NCI-H1930 (cell line): Measurements from ENCODE around the gene GMNC.
A peak's percentile ranks its signal among the peaks of the same experiment; 100 is the strongest.
"Not testable (repeated sequence)": the region's sequence is repeated elsewhere in the genome, so short reads cannot be mapped to it uniquely, and the experiment has no call there.

ENCODE experiments used
- DNase-seq, 2 experiments: peaks; one replicate each; lab custom pipeline; 2025; lab: John Stamatoyannopoulos, UW

The GMNC gene, protein sequence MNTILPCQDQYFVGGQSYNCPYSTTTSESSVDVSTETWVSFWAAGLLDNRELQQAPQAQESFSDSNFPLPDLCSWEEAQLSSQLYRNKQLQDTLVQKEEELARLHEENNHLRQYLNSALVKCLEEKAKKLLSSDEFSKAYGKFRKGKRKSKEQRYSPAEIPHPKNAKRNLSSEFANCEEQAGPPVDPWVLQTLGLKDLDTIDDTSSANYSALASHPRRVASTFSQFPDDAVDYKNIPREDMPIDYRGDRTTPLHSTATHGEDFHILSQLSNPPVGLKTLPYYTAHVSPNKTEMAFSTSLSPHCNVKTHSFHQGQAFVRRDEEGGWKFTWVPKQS

DNA sequence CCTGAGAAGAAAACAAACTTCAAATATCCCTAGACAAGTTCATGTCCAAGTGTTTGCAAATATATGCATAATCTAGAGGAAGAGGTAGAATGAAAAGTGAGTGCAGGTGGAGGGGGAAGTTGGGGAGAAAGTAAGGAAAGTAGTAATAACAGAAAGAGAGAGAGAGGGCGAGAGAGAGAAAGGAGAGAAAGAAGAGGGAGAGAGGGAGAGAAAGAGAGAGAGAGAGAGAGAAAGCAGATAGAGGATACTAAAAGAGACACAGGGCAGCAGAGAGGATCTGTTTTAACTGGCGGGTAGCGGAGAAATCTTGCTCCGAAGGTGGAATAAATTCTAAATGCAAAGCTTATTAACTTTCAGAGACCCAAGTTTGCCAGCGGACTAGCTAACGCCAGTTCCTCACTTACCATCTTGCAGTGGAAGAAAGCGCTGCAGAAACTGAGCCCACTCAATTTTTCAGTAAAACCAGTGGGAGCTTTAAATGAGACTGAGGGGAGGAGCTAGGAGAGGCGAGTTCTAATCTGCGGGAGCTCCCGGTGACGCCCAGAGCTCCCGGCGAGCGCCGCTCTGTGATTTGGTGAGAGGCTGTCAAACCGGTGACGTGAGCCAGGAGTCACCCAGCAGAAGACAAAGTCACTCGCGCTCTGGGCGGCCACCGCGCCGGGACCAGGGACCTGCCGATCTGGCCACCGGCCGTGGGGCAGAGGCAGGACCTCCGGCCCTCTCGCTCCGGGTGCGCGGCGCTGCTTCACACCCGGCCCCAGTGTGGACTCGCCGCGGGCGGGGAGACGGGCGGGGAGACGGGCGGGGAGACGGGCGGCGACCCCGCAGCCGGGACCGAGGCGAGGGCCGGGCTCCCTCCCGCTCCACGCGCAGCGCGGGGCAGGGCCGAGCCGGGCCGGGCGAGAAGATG lies at the start of gene GMNC:
GMNC (minus strand) TSS at position 486 of the 910 bp plus-strand sequence; CDS start at position 407, 79 bp downstream.
- DNase-seq, result peak; percentile 6 to 46

DNA sequence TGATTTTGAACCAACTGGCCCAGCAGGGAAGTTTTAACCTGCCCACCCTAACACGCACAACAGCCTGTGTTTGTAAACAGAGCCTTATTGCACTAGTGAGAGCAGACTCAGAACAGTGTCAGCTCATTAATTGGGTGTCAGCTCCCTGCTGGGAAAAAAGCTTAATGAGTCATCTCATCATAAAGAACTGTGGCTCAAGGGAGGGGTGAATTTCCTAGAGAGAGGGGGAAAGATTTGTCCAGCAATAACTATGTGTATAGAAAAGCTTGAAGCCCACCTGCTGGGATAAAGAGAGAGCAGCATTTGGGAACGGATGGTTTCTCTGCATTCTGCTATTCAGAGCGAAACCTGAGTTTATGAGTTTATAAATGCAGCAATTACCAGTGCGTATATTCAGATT lies 48.9 kb upstream of the GMNC start:
- DNase-seq, result peak; percentile 81 to 91

DNA sequence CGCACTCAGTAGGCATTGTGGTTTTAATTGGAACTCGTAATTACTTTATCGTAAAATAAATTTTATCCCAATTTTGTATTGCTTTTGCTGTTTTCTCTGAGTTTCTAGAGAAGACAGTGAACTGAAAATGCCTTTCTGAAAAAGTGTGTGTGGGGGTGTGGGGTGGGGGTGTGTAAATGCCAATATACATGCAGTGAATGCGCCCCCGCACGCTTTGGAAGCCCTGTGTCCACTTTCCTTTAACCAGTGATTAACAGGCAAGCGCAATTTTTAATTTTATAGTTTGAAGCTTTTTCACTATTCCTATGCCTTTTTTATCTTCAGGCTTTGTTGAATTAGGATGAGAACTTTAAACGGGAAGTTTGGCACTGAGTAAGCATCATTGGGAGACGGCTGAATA lies 47.4 kb upstream of the GMNC start:
- DNase-seq, result no peak

DNA sequence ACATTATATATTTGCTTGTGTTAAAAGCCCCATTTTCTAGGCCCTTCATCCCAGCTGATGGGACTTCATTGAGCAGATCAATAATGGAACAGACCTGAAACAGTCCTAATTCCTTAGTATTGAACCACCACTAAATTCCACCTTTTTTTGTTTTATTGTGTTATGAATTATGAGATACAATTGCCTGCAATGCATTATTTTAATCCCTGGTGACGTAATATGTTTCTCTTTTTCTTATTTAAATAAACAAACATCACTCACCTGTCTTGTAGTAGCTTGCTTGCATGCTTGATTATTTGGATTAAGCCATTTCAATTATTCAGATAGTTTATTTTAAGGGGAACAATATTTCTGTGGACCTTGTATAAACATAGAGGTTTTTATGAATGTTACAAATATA lies 40.7 kb upstream of the GMNC start:
- DNase-seq, result no peak

DNA sequence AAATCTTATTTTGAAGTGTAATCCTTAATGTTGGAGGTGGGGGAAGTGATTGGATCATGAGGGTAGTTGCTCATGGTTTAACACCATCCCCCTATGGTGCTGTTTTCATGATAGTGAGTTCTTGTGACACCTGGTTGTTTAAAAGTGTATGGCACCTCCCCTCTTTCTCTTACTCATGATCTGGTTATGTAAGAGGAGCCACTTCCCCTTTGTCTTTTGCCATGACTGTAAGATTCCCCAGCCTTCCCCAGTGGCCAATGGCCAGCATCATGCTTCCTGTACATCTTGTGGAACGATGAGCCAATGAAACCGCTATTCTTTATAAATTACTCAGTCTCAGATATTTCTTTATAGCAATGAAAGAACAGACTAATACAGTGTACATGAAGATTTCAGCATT lies 39.8 kb upstream of the GMNC start:
- DNase-seq, result no peak

DNA sequence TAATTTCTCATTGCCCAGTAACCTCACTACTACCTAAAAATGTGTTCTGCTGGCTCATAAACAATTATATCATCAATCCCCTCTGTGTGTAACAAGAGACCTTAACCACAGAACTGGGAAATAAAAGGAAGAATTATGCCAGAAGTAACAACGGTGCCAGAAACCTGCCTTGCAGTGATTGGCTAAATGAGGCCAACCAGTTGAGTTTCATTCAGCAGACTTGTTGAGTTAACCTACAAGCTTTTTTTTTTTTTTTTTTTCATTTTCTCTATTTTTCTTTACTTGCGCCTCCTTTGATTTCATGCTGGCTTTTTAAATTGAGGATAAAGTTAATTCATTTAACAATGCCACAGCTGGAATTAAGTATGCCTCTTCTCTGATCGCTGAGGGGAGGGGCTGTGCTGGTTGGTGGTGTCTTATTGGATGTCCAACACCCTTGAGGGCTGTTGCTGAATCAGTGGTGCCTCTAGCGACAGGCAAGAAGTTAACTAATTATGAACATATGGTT lies 30.0 kb upstream of the GMNC start:
- DNase-seq, result no peak

DNA sequence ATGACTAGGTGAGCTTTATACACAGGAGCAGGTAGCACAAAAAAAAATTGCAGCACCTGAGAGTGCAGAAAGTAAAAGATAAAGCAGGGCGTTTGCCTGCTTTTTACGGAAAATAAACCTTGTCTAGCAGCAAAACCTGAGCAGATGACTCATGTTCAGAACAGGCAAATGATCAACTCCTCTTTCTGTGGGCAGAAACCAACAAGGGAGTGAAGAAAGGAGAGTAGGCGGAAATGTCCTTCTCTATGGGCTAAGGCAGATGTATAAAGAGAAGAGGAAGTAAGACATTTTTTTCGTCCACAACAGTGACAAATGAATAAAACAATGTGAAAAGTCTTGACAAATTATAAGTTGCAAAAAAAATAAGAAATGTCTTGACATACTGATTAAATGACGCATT lies 24.5 kb upstream of the GMNC start:
- no peak for DNase-seq

DNA sequence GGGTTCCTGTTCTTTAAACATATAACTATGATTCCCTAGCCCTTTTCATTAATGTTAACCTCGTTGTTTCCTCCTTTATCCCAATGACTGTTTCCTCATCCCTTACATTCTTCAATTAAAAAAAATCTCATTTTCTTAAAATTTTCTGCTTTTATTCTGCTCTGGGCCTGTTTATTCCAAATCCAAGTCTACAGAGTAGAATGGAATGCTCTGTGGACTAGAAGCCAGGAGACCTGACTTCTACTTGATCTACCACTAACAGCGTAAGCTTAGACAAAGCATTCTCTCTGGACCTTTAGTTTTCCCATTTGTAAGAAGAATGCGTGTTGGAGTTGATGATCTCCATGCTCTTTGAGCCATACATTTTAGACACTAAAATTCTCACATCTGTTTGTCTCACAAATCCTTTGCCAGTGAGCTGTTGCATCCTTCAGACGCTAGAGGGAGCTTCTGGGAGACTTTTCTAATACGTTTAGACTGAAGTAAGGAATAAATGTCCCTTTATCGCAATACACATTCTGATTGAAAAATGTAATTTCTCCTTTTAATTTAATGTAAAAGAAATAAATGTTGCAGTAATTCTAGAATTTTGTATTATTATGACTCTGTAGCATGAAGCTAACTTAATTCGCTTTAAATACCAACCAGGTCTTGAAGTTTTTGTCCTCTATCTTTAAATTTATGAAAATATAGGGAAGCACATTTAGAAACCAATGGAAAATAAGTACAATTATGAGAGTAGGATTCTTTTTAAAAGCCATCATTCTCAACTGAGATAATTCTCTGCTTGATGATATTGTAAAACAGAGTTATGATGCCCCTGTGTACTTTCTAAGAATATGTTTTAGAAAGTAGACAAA lies 21.7 kb upstream of the GMNC start:
- DNase-seq, result peak; percentile 8 to 53

DNA sequence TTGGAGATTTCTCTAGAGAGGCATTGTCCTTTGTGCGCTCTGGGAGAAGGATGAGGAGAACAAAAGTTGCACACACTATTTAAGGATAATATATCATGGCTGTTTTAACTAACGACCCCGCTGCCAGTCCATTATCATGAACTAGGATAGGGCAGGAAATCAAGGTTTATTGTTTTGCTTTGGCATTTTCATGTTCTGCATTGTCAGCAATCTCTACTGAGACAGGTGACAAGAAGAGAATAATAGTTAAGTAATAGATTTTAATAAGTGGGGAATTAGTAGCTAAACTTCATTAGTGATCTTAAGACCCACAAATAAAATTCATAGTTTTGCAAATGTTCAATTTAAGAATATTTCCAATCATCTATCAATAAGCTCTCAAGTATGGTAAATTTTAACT lies 20.6 kb upstream of the GMNC start:
- no peak for DNase-seq

DNA sequence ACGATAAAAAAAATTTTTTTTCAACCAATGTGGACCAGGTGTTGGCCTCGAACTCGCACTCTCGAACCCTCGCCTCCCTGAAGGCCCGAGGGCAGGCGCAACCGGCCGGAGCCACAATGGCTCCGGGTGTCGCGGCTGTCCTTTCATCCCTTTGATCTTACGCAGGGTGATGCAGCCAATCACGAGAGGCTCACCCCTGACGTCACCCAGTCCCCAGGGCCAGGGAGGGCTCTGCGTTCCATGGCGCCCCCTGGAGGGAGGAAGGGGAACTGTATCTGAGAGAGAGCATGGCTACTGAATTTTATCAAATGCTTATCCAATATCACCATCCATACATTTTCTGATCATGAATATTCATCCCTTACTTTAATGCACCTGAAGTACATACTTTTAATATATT lies 15.4 kb upstream of the GMNC start:
- no peak for DNase-seq

DNA sequence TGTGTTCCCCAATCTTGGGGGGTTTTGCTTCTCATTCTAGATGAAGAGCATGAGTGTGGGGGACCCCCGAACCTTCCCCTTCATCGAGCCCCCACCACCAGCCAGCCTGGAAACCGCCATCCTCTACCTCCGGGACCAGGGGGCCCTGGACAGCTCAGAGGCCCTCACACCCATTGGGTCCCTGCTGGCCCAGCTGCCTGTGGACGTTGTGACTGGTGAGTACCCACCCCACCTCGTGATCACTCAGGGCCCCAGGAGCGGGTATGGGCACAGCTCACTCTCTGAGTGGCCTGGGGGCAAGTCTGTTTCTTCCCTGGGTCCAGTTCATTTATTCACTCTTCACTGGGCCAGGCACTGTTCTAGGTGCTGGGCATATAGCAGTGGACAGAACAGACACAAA lies 13.9 kb upstream of the GMNC start:
- DNase-seq, result not testable (repeated sequence)

DNA sequence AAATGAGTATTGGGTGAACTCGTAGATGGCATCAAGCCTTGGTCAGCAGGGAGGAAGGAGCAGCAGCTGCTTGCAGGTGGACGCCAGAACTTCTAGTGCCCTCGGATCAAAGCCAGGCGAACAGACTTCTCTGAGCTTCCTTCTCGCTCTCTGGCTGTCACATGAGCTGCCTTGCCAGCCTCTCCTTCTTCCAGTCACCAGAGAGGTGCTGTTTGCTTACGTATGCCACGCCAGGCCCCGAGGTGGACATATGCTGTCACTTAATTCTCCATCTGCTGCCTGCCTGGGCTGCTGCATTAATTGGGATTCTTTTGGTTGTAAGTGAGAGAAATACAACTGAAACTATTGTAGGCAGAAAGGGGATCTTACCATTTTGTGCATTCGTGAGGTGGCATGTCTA lies 12.6 kb upstream of the GMNC start:
- DNase-seq, result not testable (repeated sequence)

DNA sequence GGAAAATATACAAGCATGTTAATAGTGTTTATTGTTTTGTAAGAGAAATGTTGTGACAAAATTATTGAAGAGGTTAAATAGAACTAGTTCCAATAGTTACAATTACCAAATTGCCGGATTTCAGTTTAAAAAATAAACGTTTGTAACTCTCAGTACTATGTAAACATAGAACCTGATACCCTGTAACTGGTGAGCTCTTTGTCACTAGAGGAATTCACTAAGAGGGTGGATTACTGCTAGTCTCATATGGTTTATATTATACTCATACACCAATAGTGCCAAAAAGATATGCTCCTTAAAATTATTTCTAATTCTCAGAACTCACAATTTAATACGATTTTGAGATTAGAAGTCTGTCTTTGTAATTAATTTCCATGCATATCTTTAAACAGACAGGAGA lies 7.6 kb upstream of the GMNC start:
- no peak for DNase-seq

DNA sequence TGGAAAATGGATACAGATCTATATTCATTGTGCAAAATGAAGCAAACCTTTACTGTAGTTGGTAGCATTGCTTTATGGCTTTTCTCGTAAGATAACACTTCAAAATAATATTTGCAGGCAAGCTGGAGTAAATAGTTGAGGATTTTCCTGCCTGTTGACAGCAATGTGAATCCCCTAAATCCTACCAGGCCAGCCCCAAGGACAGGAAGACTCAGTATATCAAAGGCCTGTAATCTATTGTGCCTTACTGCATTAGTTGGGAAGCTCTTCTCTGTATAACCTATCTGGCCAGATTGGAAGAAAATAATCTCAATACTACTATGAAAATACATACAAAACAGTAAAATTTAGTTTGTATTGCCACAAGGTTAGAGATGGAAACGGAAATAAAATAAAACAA lies 4.6 kb upstream of the GMNC start:
- DNase-seq, result no peak

DNA sequence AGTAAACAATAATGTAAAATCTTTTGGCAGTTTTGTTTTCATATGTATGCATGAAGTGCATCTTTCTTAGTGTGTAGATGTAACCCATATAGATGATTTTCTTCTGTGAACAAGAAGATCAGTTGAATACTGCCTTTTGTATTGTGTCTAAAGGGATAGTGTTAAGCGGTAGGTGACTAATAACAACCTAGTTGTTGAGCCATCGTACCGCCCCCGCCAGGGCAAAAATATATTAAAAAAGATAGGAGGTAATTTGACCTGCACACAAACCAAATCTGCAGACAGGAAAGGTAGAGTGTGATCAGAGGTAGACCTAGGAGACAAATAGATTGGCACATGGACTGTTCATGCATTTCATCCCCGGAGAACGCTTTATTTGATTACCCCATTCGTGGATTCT lies 3.3 kb upstream of the GMNC start:
- DNase-seq, result no peak

DNA sequence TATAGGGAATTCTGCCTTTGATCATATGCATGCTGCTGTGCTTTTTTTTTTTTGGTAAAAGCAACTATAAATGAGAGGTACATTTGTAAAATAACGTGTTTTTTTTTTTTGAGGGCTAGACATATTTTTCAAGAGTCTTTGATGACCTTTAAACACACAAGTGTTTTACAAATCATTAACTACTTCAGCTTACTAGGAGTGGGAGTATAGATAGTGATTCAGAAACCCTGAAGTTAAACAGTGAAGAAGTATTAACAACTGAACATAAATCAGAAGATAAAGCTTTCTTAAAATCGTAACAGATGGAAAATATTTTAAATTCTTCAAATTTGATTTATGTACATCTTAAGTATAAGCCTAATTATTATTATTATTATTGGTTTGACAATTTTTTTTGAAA lies 2.9 kb upstream of the GMNC start:
- no peak for DNase-seq

DNA sequence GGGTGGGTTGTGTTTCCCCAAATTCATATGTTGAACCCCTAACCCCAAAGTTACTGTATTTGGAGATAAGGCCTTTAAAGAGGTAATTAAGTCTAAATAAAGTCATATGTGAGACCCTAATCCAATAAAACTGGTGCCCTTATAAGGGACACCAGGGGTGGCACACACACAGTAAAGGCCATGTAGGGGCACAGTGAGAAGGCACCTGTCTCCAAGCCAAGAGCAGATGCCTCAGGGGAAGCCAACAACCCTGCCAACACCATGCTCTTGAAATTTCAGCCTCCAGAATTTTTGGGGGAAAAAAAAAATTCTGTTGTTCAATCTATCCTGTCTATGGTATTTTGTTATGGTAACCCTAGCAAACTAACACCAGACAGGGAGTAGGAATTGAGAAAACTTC lies 1.5 kb upstream of the GMNC start:
- DNase-seq, result no peak

DNA sequence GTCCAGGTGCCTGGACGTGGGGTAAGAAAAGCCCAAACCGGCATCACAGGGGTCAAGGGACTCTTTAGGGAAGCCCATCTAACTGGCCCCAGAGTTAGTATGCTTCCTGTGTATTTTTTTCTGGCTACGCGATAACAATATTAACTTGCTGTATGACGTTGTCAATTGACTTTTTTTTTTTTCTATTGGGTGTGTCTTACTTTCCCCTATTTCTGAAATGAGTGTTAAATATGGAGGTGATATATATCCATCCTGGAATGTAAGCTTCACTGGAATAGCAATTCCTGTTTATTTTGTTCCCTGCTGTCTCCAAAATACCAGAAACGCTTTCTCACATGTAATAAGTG lies 598 bp upstream of the GMNC start:
- DNase-seq, result no peak

DNA sequence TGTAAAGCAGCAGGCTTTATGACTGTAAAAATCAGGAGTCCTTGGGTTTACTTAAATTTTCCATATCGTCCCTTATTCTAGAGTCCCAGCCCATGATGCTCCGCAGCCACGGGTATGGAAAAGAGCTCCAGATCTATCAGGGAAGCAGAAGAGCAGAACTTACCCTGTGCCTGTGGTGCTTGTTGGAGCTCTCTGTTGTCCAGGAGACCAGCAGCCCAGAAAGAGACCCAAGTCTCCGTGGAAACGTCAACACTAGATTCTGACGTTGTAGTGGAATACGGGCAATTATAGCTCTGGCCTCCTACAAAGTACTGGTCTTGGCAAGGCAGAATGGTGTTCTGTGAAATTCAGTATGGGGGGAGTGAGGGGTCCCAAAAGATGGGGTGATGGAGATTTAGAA lies 2.0 kb downstream of the GMNC start:
- no peak for DNase-seq

DNA sequence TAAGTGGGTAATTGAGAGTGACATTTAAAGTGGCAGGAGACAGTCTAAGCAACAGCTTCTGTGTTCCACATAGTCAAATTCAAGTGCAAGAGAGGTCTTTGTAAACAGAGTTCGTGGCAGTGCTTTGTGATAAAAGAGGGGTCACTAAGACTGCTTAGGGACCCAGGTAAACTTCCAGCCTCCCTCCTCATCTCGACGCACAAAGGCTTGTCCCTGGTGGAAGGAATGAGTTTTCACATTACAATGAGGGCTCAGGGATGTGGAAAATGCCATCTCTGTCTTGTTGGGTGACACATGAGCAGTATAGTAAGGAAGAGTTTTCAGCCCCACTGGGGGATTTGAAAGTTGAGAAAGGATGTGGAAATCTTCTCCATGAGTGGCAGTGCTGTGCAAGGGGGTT lies 7.3 kb downstream of the GMNC start:
- DNase-seq, result no peak

DNA sequence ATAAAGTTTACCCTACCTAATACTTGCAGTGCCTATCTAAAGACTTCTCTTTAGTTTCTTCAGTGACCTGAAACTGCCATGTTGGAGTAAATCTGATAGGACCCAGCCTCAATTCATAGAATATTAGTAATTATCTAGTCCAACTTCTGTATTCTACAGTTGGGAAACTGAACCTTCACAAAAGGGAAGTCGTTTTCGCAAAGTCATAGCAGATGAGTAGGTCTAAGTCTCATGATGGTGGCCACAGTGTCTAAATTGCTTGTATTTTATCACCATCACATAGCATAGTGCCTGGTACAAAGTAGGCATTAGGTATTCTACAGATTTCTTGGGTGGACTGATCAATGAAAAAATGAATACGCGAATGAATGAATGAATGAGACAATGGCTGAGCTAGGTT lies 8.4 kb downstream of the GMNC start:
- no peak for DNase-seq

DNA sequence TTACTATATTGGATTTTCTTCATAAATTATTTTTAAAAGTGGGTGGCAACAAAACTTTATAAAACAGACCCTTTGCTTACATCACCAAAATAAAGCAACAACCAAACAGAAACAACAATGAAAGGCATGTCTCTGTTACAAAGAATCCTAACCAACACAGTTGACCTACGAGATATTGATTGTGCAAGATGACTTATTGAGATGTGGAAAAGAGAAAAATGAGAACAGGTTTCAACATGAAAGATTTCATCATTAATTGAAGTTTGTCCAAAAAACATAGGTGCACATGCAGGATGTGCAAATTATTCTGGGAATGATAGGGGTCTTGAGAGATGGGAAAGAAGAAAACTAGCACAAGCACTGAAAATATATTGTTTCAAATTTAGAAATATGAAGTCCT lies 9.0 kb downstream of the GMNC start:
- no peak for DNase-seq
